ENCODE measurements around the gene TUBA8. TPM values are rescaled to one million over a fixed set of nuclear protein-coding genes. Genes with fewer than 3 reads are reported as not detected.

Gene TUBA8
- total RNA-seq, 1 donor from 2014 or later = 1.8 TPM

- Mint-ChIP-seq H3K9me3 (ENCODE audit: unreplicated experiment) (no peaks in the 10 kb centered on the region), H3K4me1 (ENCODE audit: unreplicated experiment) (peaks cover 3% of the 10 kb centered on the region)
- TF ChIP-seq CTCF (IDR thresholded peaks at IDR 0.05) = no peak
Measured at GRCh38 chr22:18144105-18144504, 33.5 kb downstream of the TUBA8 start.

GRCh38 chr22:18145676-18146388 lies 35.2 kb downstream of the TUBA8 start:
- no peak overlapping the region for H3K4me3 Mint-ChIP-seq (ENCODE audit: unreplicated experiment)
- H3K27ac Mint-ChIP-seq (ENCODE audit: unreplicated experiment) = no peak overlapping the region
- no peak for TF ChIP-seq CTCF (IDR thresholded peaks at IDR 0.05)
- no peak for DNase-seq (ENCODE audit: extremely low spot score, unreplicated experiment)
- no peaks in the 10 kb centered on the region for H3K36me3 Mint-ChIP-seq (ENCODE audit: unreplicated experiment)
- H3K27me3 Mint-ChIP-seq (ENCODE audit: unreplicated experiment) = no peaks in the 10 kb centered on the region
- no peaks in the 10 kb centered on the region for H3K9me3 Mint-ChIP-seq (ENCODE audit: unreplicated experiment)
- H3K4me1 Mint-ChIP-seq (ENCODE audit: unreplicated experiment) = peaks cover 13% of the 10 kb centered on the region

More at GRCh38 chr22:18144105-18144504, 33.5 kb downstream of the TUBA8 start:
- Mint-ChIP-seq H3K4me3 (ENCODE audit: unreplicated experiment) (no peak overlapping the region), H3K36me3 (ENCODE audit: unreplicated experiment) (no peaks in the 10 kb centered on the region), H3K27me3 (ENCODE audit: unreplicated experiment) (no peaks in the 10 kb centered on the region), H3K27ac (ENCODE audit: unreplicated experiment) (no peak overlapping the region)
- DNase-seq (ENCODE audit: extremely low spot score, unreplicated experiment) = no peak

- no peaks in the 10 kb centered on the region for H3K27me3 Mint-ChIP-seq (ENCODE audit: unreplicated experiment)
- no peaks in the 10 kb centered on the region for H3K36me3 Mint-ChIP-seq (ENCODE audit: unreplicated experiment)
- no peak overlapping the region for H3K27ac Mint-ChIP-seq (ENCODE audit: unreplicated experiment)
- no peak for TF ChIP-seq CTCF (IDR thresholded peaks at IDR 0.05)
- H3K4me3 Mint-ChIP-seq (ENCODE audit: unreplicated experiment) = no peak overlapping the region
- H3K4me1 Mint-ChIP-seq (ENCODE audit: unreplicated experiment) = peaks cover 13% of the 10 kb centered on the region
- no peaks in the 10 kb centered on the region for H3K9me3 Mint-ChIP-seq (ENCODE audit: unreplicated experiment)
- no peak for DNase-seq (ENCODE audit: extremely low spot score, unreplicated experiment)
Measured at GRCh38 chr22:18146389-18146753, 35.8 kb downstream of the TUBA8 start.

- Mint-ChIP-seq H3K27ac (ENCODE audit: unreplicated experiment) (no peak overlapping the region), H3K4me1 (ENCODE audit: unreplicated experiment) (peaks cover 13% of the 10 kb centered on the region), H3K36me3 (ENCODE audit: unreplicated experiment) (no peaks in the 10 kb centered on the region), H3K27me3 (ENCODE audit: unreplicated experiment) (no peaks in the 10 kb centered on the region), H3K4me3 (ENCODE audit: unreplicated experiment) (no peak overlapping the region), H3K9me3 (ENCODE audit: unreplicated experiment) (no peaks in the 10 kb centered on the region)
- no peak for DNase-seq (ENCODE audit: extremely low spot score, unreplicated experiment)
- TF ChIP-seq CTCF (IDR thresholded peaks at IDR 0.05) = no peak
Measured at GRCh38 chr22:18147791-18148190, 37.2 kb downstream of the TUBA8 start.

GRCh38 chr22:18148293-18148965 lies 37.8 kb downstream of the TUBA8 start:
- Mint-ChIP-seq H3K4me1 (ENCODE audit: unreplicated experiment) (peaks cover 13% of the 10 kb centered on the region), H3K9me3 (ENCODE audit: unreplicated experiment) (no peaks in the 10 kb centered on the region), H3K27me3 (ENCODE audit: unreplicated experiment) (no peaks in the 10 kb centered on the region), H3K27ac (ENCODE audit: unreplicated experiment) (no peak overlapping the region), H3K36me3 (ENCODE audit: unreplicated experiment) (no peaks in the 10 kb centered on the region), H3K4me3 (ENCODE audit: unreplicated experiment) (no peak overlapping the region)
- TF ChIP-seq CTCF (IDR thresholded peaks at IDR 0.05) = no peak
- DNase-seq (ENCODE audit: extremely low spot score, unreplicated experiment) = no peak
